Activated effector memory CD4-positive, alpha-beta T cell treated with anti-CD3 and anti-CD28 coated beads, Interleukin-2, amount 50 U/mL, for 16 hours (primary cell): ENCODE data around the gene LRMDA.
"Not testable (repeated sequence)": the region's sequence is repeated elsewhere in the genome, so short reads cannot be mapped to it uniquely, and the experiment has no call there.

Source experiments
- DNase-seq: peaks from one replicate; pipeline ENCODE4 v3.0.0-alpha.2; 2020

LRMDA gene

DNA sequence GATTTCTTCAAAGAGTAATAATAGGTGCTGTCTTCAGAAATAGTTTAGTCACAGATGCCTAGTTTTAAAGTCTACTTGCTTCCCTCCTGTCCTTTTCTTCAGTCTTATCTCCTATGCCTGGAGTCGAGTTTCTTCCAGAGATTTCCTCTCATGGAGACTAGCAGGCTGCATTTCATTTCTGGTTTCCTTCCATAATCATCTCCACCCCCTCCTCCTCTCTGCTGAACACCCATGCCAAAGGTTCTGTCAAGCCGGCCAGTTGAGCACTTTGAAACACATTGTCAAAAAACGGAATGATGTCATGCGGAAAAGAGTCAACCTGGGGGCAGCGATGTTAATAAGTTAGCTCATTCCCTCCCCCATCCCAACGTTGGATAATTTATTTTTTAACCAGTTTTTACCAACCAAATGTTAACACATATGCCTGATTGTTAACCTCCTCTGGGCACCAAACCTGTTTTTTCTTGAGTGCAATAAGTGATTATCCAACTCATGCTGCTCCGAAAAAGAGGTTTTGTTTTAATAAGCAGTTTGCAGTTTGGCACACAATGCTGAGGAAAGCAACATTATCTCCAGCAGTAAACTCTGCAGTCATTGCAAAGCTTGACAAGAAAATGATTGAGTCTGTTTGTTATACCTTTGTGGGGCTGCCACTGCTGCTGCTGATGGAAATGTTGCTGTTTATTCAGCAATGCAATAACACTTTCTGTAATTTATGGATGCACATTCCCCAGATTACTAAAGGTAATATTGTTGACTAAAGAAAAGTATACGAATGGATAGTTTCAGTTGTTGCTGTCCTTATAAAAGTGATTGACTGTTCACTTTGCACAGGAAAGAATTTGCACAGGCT lies 161.6 kb downstream of the LRMDA start:
- DNase-seq, result no peak

DNA sequence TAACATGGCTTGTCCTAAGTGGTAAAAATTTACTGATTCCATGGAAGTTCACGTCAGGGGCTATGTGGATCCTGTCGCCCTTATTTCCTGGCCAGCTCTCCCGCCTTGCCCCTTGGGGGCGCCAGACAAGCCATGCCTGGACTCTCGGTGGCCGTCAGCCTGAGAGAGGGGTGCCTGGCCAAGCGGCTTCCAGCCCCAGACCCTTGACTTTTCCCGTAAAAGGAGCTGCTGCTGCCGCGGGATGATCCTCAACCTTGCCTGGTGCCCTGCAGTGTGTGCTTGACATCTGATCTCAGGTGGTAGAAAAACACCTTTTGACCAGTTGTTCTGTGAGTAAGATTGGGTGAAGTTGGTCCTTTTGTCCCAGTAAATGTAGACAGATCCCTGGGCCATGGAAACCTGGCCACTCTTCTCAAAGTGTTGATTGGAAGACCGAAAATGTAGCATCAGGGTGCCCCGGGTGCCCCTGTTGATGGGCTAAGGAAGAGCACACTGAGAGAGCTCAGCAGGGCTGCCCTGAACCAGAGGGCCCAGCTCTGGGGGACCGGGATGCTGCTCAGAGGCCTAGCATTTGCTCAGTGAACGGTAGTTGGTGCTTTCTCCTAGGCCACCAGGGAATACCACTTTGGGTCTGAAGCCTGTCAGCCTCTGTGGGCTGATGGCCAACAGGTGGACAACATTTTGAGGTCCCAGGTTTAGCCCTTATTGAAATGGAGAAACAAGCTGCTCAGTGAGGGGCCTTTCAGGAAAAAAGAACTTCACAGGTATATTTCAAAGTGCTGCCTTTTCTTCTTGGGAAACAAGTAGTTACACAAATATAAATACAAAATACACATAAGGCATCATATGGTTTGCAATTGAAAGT lies 162.5 kb downstream of the LRMDA start:
- DNase-seq, result no peak

- DNase-seq, result no peak
These were observed 165.7 kb downstream of the LRMDA start for GRCh38 chr10:75596930-75597620.

DNA sequence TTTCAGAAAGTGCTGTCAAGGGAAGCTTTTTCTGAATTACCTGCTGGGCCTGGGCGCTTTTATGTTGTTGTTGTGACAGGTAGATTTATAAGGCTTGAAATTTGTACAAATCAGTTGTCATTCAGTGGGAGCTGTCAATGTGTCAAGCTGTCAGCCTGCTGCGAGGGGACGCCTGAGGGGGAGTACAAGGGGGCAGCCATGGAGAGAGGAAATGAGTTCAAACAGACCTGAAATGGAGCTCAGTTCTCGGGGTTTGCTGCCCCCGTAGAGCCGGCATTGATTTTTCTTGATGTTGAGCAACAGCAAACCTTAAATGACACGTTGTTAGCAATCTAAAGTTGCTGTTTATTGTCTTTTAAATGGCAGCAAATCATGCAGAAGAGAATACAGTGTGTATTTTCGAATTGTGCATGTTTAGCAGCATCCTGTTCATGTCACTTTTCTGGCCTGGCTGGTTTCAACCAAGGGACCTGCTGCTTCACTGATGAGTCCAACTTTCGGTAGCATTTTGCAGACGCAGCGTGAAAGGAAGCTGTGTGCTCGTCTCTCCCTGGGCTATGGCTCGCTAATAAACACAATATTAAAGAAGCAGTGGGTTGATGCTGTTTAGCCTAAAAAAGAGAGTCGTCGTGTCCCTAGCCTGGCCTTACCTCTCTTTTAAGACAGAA lies 166.5 kb downstream of the LRMDA start:
- no peak for DNase-seq

DNA sequence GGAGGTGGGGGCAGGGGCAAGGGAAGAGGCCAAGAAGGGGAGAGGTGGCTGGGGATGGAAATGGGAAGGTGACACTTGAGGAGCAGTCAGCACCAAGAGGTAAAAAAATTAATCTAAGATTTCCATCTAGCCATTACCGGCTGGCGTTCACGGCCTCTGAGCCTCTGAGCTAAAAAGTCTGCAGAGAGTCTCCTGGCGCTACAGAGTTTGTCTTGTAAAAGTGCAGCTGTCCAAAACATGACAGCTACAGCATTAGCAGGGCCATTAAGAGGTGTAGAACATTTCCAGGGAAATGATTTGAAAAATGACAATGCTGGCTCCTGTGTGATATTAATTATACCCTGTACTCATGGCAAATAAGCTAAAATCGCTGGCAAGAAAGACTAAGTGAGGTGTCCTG lies 167.6 kb downstream of the LRMDA start:
- no peak for DNase-seq

GRCh38 chr10:75599875-75600648 lies 168.6 kb downstream of the LRMDA start:
- DNase-seq, result no peak

- DNase-seq, result no peak
These were observed 169.4 kb downstream of the LRMDA start for GRCh38 chr10:75600833-75601232.

- no peak for DNase-seq
These were observed 170.9 kb downstream of the LRMDA start for GRCh38 chr10:75602341-75602740.

DNA sequence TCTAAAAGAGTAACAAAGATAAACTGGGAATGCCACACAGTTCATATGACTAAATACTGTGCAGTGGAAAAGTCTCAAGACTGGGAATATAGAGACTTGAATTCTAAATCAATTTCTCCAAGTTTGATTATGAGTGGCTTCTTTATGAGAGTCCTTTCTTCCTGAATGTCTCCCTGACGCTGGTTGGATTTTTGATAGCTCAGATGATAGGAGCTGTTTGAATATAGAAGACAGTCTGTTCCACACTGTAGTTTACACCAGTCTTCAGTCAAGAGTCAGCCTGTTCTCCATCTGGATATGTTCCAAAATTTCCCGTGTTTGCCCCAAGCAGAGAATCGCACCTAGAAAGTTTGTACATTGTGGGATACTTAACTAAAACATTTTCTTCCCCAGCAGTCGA lies 173.7 kb downstream of the LRMDA start:
- DNase-seq, result no peak

DNA sequence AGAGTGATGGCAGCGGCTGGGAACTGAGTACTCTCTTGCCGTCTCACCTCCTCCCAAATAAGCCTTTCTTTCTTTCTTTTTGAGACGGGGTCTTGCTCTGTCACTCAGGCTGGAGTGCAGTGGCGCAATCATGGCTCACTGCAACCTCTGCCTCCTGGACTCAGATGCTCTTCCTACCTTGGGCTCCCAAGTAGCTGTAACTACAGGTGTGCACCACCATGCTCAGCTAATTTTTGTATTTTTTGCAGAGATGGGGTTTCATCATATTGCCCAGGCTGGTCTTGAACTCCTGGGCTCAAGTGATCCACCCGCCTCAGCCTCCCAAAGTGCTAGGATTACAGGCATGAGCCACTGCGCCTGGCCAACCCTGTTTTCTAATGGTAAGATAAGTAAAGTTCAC lies 174.4 kb downstream of the LRMDA start:
- DNase-seq, result not testable (repeated sequence)

DNA sequence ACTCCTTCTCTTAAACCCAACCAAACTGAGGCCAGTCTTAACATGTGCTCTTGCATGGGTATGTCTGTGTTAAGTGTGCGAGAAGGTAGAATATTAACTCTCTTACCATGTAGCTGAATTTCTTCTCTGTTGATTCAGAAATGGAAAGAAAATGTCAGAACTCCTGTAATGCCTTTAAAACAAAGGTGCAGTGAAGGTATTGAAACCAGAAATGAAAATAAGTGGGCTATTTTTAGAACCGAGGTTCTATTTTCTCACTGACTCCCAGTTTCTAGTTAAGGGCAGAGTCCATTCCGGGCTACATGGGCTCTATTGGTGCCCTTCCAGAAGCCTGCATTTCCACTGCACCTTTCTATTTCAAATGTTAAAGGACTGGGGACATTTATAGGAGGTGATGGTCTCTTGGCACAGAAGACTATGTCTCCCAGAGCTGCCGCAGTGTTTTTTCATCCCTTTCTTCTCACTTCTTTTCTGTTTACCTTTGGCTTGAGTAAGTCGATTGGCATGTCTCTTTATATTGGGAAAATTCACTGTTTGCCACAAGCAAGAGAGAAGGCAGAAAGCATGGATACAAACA lies 174.9 kb downstream of the LRMDA start:
- DNase-seq, result no peak

- DNase-seq, result no peak
These were observed 176.2 kb downstream of the LRMDA start for GRCh38 chr10:75607576-75607975.

GRCh38 chr10:75610183-75610582 lies 178.8 kb downstream of the LRMDA start:
- no peak for DNase-seq

- DNase-seq, result no peak
These were observed 180.0 kb downstream of the LRMDA start for GRCh38 chr10:75611172-75611992.

DNA sequence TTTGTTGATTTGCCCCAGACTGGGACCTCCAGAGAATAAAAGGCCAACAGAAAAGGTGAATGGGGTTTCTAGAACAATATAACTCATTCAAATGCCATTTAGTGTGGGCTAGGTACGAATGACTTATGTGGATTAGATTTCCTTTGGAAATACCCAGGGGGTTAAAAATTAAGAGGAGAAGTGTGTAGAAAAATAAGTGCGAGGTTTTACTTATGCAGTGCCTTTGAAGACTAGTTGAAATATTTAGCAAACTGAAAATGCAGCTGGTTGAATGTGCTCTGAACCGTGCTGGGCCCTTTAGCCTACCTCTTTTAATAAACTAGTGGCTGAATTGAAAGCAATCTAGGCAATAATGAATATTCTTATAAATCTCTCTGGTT lies 180.6 kb downstream of the LRMDA start:
- no peak for DNase-seq

- DNase-seq, result no peak
These were observed 181.7 kb downstream of the LRMDA start for GRCh38 chr10:75612904-75613684.

GRCh38 chr10:75613685-75614504 lies 182.5 kb downstream of the LRMDA start:
- DNase-seq, result no peak

GRCh38 chr10:75616076-75616475 lies 184.7 kb downstream of the LRMDA start:
- DNase-seq, result no peak

DNA sequence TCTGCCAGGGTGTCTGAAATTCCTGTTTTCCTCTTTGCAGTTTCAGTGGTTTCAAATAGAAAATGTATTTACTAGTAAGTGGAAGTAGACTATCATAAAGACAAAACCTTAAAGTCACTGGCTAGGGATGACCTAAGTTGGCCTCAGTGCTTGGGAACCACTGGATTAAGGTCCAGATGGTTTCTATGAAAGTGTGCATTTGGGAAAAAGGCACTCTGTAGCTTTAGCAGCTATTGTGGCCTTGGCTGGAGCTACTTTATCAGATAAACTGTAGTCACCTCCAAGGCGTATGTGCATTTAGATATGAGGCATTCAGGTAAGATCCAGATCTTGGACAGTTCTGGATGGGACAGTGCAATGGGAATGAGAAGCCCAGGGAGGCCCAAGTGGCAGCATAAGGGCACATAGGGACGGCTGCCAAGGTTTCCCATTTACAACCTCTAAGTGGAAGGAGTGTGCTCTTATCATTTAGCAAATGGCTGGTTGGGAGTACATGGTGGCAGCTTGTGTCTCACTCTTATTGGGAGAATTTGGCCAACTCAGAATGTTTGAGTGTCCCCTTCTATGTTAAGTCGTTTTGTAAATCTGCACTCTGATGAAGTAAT lies 185.6 kb downstream of the LRMDA start:
- DNase-seq, result no peak
